ENCODE measurements around the gene HLX. TPM values are rescaled to one million over a fixed set of nuclear protein-coding genes. Genes with fewer than 3 reads are reported as not detected.

Gene HLX
- 0.63 and 0.87 TPM in 2 replicates for total RNA-seq

- H3K4me3 ChIP-seq (ENCODE audit: low read depth, low read length) = peak within 1 kb of the TSS; percentile 73
- no peak for TF ChIP-seq CTCF (conservative IDR thresholded peaks at IDR 0.05; ENCODE audit: low read depth, low read length)
- DNase-seq (ENCODE audit: low read depth) = no peak
These were observed at the start of gene HLX for GRCh38 chr1:220879076-220879508. TSS of gene HLX (plus strand) at chr1:220879443. CDS start at chr1:220879858, 415 bp downstream.

- TF ChIP-seq CTCF (conservative IDR thresholded peaks at IDR 0.05; ENCODE audit: low read depth, low read length) = no peak
- H3K4me3 ChIP-seq (ENCODE audit: low read depth, low read length) = no peak overlapping the region
- no peak for DNase-seq (ENCODE audit: low read depth)
These were observed 45.8 kb upstream of the HLX start for GRCh38 chr1:220833436-220833835.

- TF ChIP-seq CTCF (conservative IDR thresholded peaks at IDR 0.05; ENCODE audit: low read depth, low read length) = no peak
- DNase-seq (ENCODE audit: low read depth) = no peak
These were observed 44.9 kb upstream of the HLX start for GRCh38 chr1:220834155-220834870.

GRCh38 chr1:220838578-220838977 is 40.7 kb upstream of the HLX start:
- no peak for TF ChIP-seq CTCF (conservative IDR thresholded peaks at IDR 0.05; ENCODE audit: low read depth, low read length)
- DNase-seq (ENCODE audit: low read depth) = no peak
- no peak overlapping the region for H3K4me3 ChIP-seq (ENCODE audit: low read depth, low read length)

More at GRCh38 chr1:220834155-220834870, 44.9 kb upstream of the HLX start:
- H3K4me3 ChIP-seq (ENCODE audit: low read depth, low read length) = no peak overlapping the region

- no peak for DNase-seq (ENCODE audit: low read depth)
- no peak for TF ChIP-seq CTCF (conservative IDR thresholded peaks at IDR 0.05; ENCODE audit: low read depth, low read length)
- no peak overlapping the region for H3K4me3 ChIP-seq (ENCODE audit: low read depth, low read length)
These were observed 39.8 kb upstream of the HLX start for GRCh38 chr1:220839474-220839873.

GRCh38 chr1:220841293-220841692 is 38.0 kb upstream of the HLX start:
- no peak overlapping the region for H3K4me3 ChIP-seq (ENCODE audit: low read depth, low read length)
- TF ChIP-seq CTCF (conservative IDR thresholded peaks at IDR 0.05; ENCODE audit: low read depth, low read length) = no peak

GRCh38 chr1:220843481-220844011 is 35.7 kb upstream of the HLX start:
- no peak for DNase-seq (ENCODE audit: low read depth)
- TF ChIP-seq CTCF (conservative IDR thresholded peaks at IDR 0.05; ENCODE audit: low read depth, low read length) = no peak
- no peak overlapping the region for H3K4me3 ChIP-seq (ENCODE audit: low read depth, low read length)

More at GRCh38 chr1:220841293-220841692, 38.0 kb upstream of the HLX start:
- DNase-seq (ENCODE audit: low read depth) = no peak
